Calu3 (cell line): Measurements from ENCODE around the gene CRTC1. TPM values are rescaled to one million over a fixed set of nuclear protein-coding genes. Genes with fewer than 3 reads are reported as not detected.

Experiments
- Bru-seq: library from RNA; stranded (reverse); fragments of 400-500 nt; gene quantifications from one replicate; lab custom pipeline; 2021; lab: Mats Ljungman, UMichigan
- BruChase-seq, 2 experiments: library from RNA; stranded (reverse); fragments of 400-500 nt; gene quantifications; one replicate each; lab custom pipeline; 2021; lab: Mats Ljungman, UMichigan
- BruUV-seq: library from RNA; stranded (reverse); fragments of 400-500 nt; replicated peaks from 2 replicates; lab custom pipeline; 2021; lab: Mats Ljungman, UMichigan
- CTCF ChIA-PET: fragments of 300-600 bp; sonication (Branson Sonifier 250); formaldehyde crosslinking; loops from one replicate; lab custom pipeline; 2022; ENCODE audit warnings: antibody characterized with exemption; lab: Charles Lee
- DNase-seq: peaks from one replicate; pipeline ENCODE4 v3.0.0; 2022
- H3K27ac Mint-ChIP-seq: one replicate; pipeline ENCODE4 v1.8.0; 2022; ENCODE audit warnings: mixed read lengths; ENCODE audit not compliant: unreplicated experiment
- H3K27me3 Mint-ChIP-seq: one replicate; pipeline ENCODE4 v1.8.0; 2022; ENCODE audit warnings: mixed read lengths; ENCODE audit not compliant: unreplicated experiment
- H3K36me3 Mint-ChIP-seq: one replicate; pipeline ENCODE4 v1.8.0; 2022; ENCODE audit warnings: mild to moderate bottlenecking, moderate library complexity, mixed read lengths; ENCODE audit not compliant: insufficient read depth, unreplicated experiment
- H3K4me1 Mint-ChIP-seq: one replicate; pipeline ENCODE4 v1.8.0; 2022; ENCODE audit warnings: mild to moderate bottlenecking, low read depth, mixed read lengths; ENCODE audit not compliant: unreplicated experiment
- H3K4me3 Mint-ChIP-seq: one replicate; pipeline ENCODE4 v1.8.0; 2022; ENCODE audit warnings: mild to moderate bottlenecking, low read depth, moderate library complexity, mixed read lengths; ENCODE audit not compliant: unreplicated experiment
- H3K9me3 Mint-ChIP-seq: one replicate; pipeline ENCODE4 v1.8.0; 2022; ENCODE audit warnings: low read depth, mixed read lengths; ENCODE audit not compliant: unreplicated experiment
- CTCF ChIP-seq: fragments of 200-600 bp; IDR thresholded peaks from one replicate; pipeline ENCODE4 v1.8.0; 2022; ENCODE audit warnings: antibody characterized with exemption; ENCODE audit not compliant: unreplicated experiment
- intact Hi-C: fragments of 100-400 bp; cut with micrococcal nuclease; formaldehyde crosslinking; loops from one replicate; pipeline ENCODE4 v1.10.0; 2022; ENCODE audit not compliant: unreplicated experiment
- long read RNA-seq: library from polyadenylated mRNA; stranded (forward); transcript quantifications from one replicate; pipeline ENCODE4 v2.0.0, GENCODE V29; 2022
- total RNA-seq: library from RNA; stranded (reverse); gene quantifications from 2 replicates; pipeline ENCODE4 v1.2.3, GENCODE V29; 2022

CRTC1 gene, protein sequence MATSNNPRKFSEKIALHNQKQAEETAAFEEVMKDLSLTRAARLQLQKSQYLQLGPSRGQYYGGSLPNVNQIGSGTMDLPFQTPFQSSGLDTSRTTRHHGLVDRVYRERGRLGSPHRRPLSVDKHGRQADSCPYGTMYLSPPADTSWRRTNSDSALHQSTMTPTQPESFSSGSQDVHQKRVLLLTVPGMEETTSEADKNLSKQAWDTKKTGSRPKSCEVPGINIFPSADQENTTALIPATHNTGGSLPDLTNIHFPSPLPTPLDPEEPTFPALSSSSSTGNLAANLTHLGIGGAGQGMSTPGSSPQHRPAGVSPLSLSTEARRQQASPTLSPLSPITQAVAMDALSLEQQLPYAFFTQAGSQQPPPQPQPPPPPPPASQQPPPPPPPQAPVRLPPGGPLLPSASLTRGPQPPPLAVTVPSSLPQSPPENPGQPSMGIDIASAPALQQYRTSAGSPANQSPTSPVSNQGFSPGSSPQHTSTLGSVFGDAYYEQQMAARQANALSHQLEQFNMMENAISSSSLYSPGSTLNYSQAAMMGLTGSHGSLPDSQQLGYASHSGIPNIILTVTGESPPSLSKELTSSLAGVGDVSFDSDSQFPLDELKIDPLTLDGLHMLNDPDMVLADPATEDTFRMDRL
- 8.5 and 9.4 TPM in 2 replicates for total RNA-seq
- percentile 43 among the genes with signal in this experiment for Bru-seq, nascent RNA
- BruChase-seq, experiment 1, labeled RNA remaining after a 6-hour chase: percentile 55 among the genes with signal in this experiment
- percentile 55 among the genes with signal in this experiment for BruChase-seq, experiment 2, labeled RNA remaining after a 2-hour chase
- long read RNA-seq, partial matches to known transcripts: 2 of 7 reads
- long read RNA-seq, other reads (novel, unspliced or antisense): 2 of 7 reads

- BruUV-seq: no TSS peak
- intact Hi-C loops: no loop called here
- peak; percentile 89 for DNase-seq
- Mint-ChIP-seq H3K27ac (no peak within 1 kb of the TSS), H3K4me1 (no peaks in the 10 kb centered on the region), H3K36me3 (peaks cover 16% of the 10 kb centered on the region), H3K9me3 (no peaks in the 10 kb centered on the region), H3K4me3 (peak within 1 kb of the TSS; percentile 63), H3K27me3 (no peaks in the 10 kb centered on the region)
- no peak for TF ChIP-seq CTCF
- CTCF ChIA-PET: no interaction called here
These were observed at the start of gene CRTC1 for GRCh38 chr19:18683109-18683957. Gene CRTC1 (plus strand): TSS chr19:18683680. CDS start chr19:18683703, 23 bp downstream.

DNA sequence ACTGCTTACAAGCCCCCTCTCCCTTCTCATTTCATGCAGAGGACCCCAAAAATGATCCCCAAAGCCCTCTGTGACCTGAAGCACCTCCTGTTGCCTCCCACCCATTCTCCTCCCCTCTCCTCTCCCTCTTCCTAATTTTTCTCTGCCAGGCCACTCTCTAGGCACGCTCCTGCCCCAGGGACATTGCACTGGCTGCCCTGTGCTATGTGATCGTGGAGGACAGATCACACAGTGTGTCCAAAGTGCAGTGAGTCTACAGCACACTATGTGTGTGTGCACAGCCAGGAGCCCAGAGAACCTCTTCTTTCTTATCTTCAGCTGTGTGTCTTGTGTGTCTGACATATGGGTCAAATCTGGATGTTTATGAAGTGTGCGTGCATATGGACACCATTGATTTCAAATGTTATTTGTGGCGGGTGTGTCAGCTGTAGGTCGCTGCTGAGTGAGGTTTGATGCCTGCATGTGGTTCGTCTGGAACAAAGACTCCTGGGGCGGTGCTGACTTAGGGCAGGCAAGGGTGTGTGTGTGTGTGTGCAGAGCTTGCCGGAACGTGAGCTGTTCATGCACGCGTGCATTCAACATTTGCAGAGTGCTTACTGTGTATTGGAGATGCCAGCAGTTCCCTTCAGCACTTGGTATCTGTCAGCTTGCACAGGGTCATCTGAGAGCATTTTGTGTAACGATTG lies 48.7 kb upstream of the CRTC1 start:
- Mint-ChIP-seq H3K4me1 (peaks cover 19% of the 10 kb centered on the region), H3K36me3 (peaks cover 23% of the 10 kb centered on the region), H3K4me3 (no peak overlapping the region), H3K9me3 (no peaks in the 10 kb centered on the region), H3K27me3 (peaks cover 21% of the 10 kb centered on the region), H3K27ac (no peak overlapping the region)
- intact Hi-C loops: no loop called here
- no TSS peak for BruUV-seq
- no peak for TF ChIP-seq CTCF
- DNase-seq: no peak
- CTCF ChIA-PET: no interaction called here

DNA sequence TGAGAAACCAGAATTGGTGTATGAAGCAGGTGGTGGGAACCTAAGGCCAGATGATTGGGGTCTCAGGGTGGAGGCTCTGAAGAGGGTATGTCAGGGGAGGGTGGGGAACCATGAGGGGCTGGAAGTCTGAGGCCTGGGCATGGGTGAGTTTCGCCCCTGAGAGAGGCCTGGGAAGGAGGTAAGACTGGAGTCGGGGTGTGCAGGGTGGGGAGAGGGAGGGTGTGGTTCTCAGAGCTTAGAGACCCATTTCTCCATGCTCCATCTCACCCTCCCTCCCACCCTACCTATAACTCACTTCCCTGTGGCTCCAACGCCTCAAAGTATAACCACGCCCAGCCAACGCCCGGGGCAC lies 47.7 kb upstream of the CRTC1 start:
- Mint-ChIP-seq H3K27ac (peak overlapping the region; percentile 34), H3K27me3 (peaks cover 21% of the 10 kb centered on the region), H3K4me3 (peak overlapping the region; percentile 77), H3K36me3 (peaks cover 23% of the 10 kb centered on the region), H3K9me3 (no peaks in the 10 kb centered on the region), H3K4me1 (peaks cover 19% of the 10 kb centered on the region)
- no peak for TF ChIP-seq CTCF
- no TSS peak for BruUV-seq
- DNase-seq: no peak
- intact Hi-C loops: no loop called here
- CTCF ChIA-PET: no interaction called here
